Endothelial cell (in vitro differentiated cells): ENCODE measurements around the gene MAP3K12. TPM values are rescaled to one million over a fixed set of nuclear protein-coding genes. Genes with fewer than 3 reads are reported as not detected.

Experiments used
- DNase-seq: peaks from one replicate; pipeline ENCODE4 v3.0.0; 2021; ENCODE audit warnings: low spot score
- H3K27ac Mint-ChIP-seq: one replicate; pipeline ENCODE4 v1.8.0; 2021; ENCODE audit warnings: mixed read lengths, inconsistent platforms; ENCODE audit not compliant: unreplicated experiment
- H3K27me3 Mint-ChIP-seq: one replicate; pipeline ENCODE4 v1.8.0; 2021; ENCODE audit warnings: mild to moderate bottlenecking, moderate library complexity, mixed read lengths, inconsistent platforms; ENCODE audit not compliant: unreplicated experiment
- H3K36me3 Mint-ChIP-seq: one replicate; pipeline ENCODE4 v1.8.0; 2021; ENCODE audit warnings: mild to moderate bottlenecking, low read depth, mixed read lengths, inconsistent platforms; ENCODE audit not compliant: unreplicated experiment
- H3K4me1 Mint-ChIP-seq: one replicate; pipeline ENCODE4 v1.8.0; 2021; ENCODE audit warnings: mild to moderate bottlenecking, mixed read lengths, inconsistent platforms; ENCODE audit not compliant: unreplicated experiment
- H3K4me3 Mint-ChIP-seq: one replicate; pipeline ENCODE4 v1.8.0; 2021; ENCODE audit warnings: mild to moderate bottlenecking, mixed read lengths, inconsistent platforms; ENCODE audit not compliant: unreplicated experiment
- H3K9me3 Mint-ChIP-seq: one replicate; pipeline ENCODE4 v1.8.0; 2021; ENCODE audit warnings: mixed read lengths, inconsistent platforms; ENCODE audit not compliant: unreplicated experiment
- CTCF ChIP-seq: fragments of 200-600 bp; sonication (generic); IDR thresholded peaks from one replicate; pipeline ENCODE4 v1.5.0; 2021; ENCODE audit warnings: antibody characterized with exemption; ENCODE audit not compliant: unreplicated experiment
- total RNA-seq: library from RNA; stranded (reverse); fragmentation: NEBNext Ultra II Directional; extraction: Animal tissue kit (Norgen Biotek cat#: 25700); gene quantifications from one replicate; pipeline ENCODE4 v1.2.1, GENCODE V29; 2021; ENCODE audit not compliant: unreplicated experiment

MAP3K12 gene
- total RNA-seq, 1 donor from 2014 or later: 20.9 TPM

GRCh38 chr12:53485955-53486735 lies 13.1 kb downstream of the MAP3K12 start:
- H3K9me3 Mint-ChIP-seq: no peaks in the 10 kb centered on the region
- peaks cover 23% of the 10 kb centered on the region for H3K27me3 Mint-ChIP-seq
- H3K27ac Mint-ChIP-seq: peak overlapping the region; percentile 53
- H3K4me1 Mint-ChIP-seq: peaks cover 2% of the 10 kb centered on the region
- no peak for TF ChIP-seq CTCF
- no peak for DNase-seq
- peaks cover 28% of the 10 kb centered on the region for H3K36me3 Mint-ChIP-seq
- no peak overlapping the region for H3K4me3 Mint-ChIP-seq

GRCh38 chr12:53484686-53485575 lies 14.3 kb downstream of the MAP3K12 start:
- no peak for TF ChIP-seq CTCF
- Mint-ChIP-seq H3K36me3 (peaks cover 29% of the 10 kb centered on the region), H3K27me3 (peaks cover 23% of the 10 kb centered on the region), H3K4me3 (peak overlapping the region; percentile 65), H3K4me1 (peaks cover 2% of the 10 kb centered on the region), H3K27ac (peak overlapping the region; percentile 83), H3K9me3 (no peaks in the 10 kb centered on the region)
- no peak for DNase-seq

GRCh38 chr12:53483979-53484377 lies 15.3 kb downstream of the MAP3K12 start:
- Mint-ChIP-seq H3K4me1 (peaks cover 2% of the 10 kb centered on the region), H3K9me3 (no peaks in the 10 kb centered on the region), H3K27me3 (peaks cover 23% of the 10 kb centered on the region), H3K36me3 (peaks cover 33% of the 10 kb centered on the region), H3K27ac (no peak overlapping the region), H3K4me3 (no peak overlapping the region)
- DNase-seq: no peak
- no peak for TF ChIP-seq CTCF

GRCh38 chr12:53483225-53483978 lies 15.9 kb downstream of the MAP3K12 start:
- Mint-ChIP-seq H3K36me3 (peaks cover 33% of the 10 kb centered on the region), H3K27ac (peak overlapping the region; percentile 42), H3K9me3 (no peaks in the 10 kb centered on the region), H3K4me3 (no peak overlapping the region), H3K27me3 (peaks cover 23% of the 10 kb centered on the region), H3K4me1 (peaks cover 2% of the 10 kb centered on the region)
- no peak for TF ChIP-seq CTCF
- no peak for DNase-seq
